ENCODE measurements around the gene TBC1D9B.

DNA sequence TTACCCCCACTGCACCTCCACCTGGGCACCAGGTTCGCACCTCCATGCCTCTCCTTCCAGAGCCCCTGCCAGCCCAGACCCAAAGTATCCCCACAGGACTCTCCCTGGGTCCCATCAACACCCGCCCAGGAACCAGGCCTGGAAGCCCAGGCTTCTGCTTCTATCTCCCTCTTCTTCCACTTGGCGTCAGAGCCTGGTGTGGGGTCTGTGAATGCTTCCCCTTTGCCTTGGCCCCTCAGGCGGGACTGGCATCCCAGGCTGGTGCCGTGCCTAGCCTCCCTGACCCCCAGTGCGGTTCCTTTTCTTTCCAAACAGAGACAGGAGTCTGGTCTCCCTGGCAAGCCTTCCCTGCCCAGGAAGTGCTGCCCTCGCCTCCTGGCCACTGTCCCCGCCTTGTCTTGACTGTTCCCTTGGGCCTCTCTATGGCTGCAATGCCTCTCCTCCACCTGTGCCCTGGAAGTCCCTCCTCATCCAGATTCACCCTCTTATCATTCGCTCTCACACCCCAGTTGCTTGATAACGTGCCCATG is 7.8 kb upstream of the TBC1D9B start:
- TF ChIP-seq YY1 (IDR thresholded peaks at IDR 0.05; ENCODE audit: low read depth), result no peak
- no peak for TF ChIP-seq TAF1 (IDR thresholded peaks at IDR 0.05; ENCODE audit: low read depth)
- no peak for TF ChIP-seq FOXM1 (IDR thresholded peaks at IDR 0.05; ENCODE audit: borderline replicate concordance, low read depth)
- TF ChIP-seq CREB1 (IDR thresholded peaks at IDR 0.05; ENCODE audit: low read depth), result no peak
